IMR-90 (cell line): ENCODE measurements around the gene MANSC1. TPM values are rescaled to one million over a fixed set of nuclear protein-coding genes. Genes with fewer than 3 reads are reported as not detected.

ENCODE experiments used
- ATAC-seq: fragments of 200-7000 bp; cut with Tn5 transposase; 2 replicates; pipeline ENCODE4 v1.9.1; 2020; ENCODE audit warnings: low read depth, mild to moderate bottlenecking, moderate library complexity
- BruUV-seq: library from RNA; stranded (reverse); fragments of 400-500 nt; replicated peaks from 2 replicates; lab custom pipeline; 2021; lab: Mats Ljungman, UMichigan
- CTCF ChIA-PET: fragments of 300-600 bp; formaldehyde crosslinking; extraction: SDS; loops from one replicate; lab custom pipeline; 2021; ENCODE audit warnings: antibody characterized with exemption; lab: Yijun Ruan, JAX
- POLR2A ChIA-PET: fragments of 300-600 bp; sonication (Branson Sonifier 250); formaldehyde crosslinking; loops from one replicate; lab custom pipeline; 2022; ENCODE audit warnings: antibody characterized with exemption; ENCODE audit not compliant: unreplicated experiment; lab: Charles Lee
- DNase-seq: peaks from one replicate; pipeline ENCODE4 v3.0.0; 2013
- H2AFZ ChIP-seq: replicated peaks from 2 replicates; pipeline ENCODE3; 2013; ENCODE audit warnings: low read length, mild to moderate bottlenecking; ENCODE audit not compliant: poor library complexity
- H2AK5ac ChIP-seq: 2 replicates; pipeline ENCODE4 v1.6.1; 2013; ENCODE audit warnings: low read depth, low read length, inconsistent platforms
- H2AK9ac ChIP-seq: replicated peaks from 2 replicates; pipeline ENCODE3; 2013; ENCODE audit warnings: mild to moderate bottlenecking, low read depth, low read length, moderate library complexity; ENCODE audit not compliant: poor library complexity
- H2BK120ac ChIP-seq: 2 replicates; pipeline ENCODE4 v1.6.1; 2013; ENCODE audit warnings: low read depth, low read length, inconsistent platforms
- H2BK15ac ChIP-seq: 3 replicates; pipeline ENCODE4 v1.6.1; 2013; ENCODE audit warnings: low read depth, low read length, inconsistent platforms
- H2BK20ac ChIP-seq: 2 replicates; pipeline ENCODE4 v1.6.1; 2013; ENCODE audit warnings: low read depth, mild to moderate bottlenecking, inconsistent platforms, low read length, moderate library complexity
- H2BK5ac ChIP-seq: 2 replicates; pipeline ENCODE4 v1.6.1; 2013; ENCODE audit warnings: mild to moderate bottlenecking, low read depth, low read length, inconsistent platforms; ENCODE audit not compliant: poor library complexity, severe bottlenecking
- H3K14ac ChIP-seq: replicated peaks from 2 replicates; pipeline ENCODE4 v1.6.1; 2013; ENCODE audit warnings: low read depth, low read length, inconsistent platforms
- H3K18ac ChIP-seq: 2 replicates; pipeline ENCODE4 v1.6.1; 2013; ENCODE audit warnings: low read depth, low read length, control low read depth
- H3K23ac ChIP-seq: 2 replicates; pipeline ENCODE4 v1.6.1; 2013; ENCODE audit warnings: low read depth, low read length, inconsistent platforms
- H3K27ac ChIP-seq: 2 replicates; pipeline ENCODE4 v1.5.1; 2013; ENCODE audit warnings: mild to moderate bottlenecking, control low read depth, low read length; ENCODE audit not compliant: insufficient read depth
- H3K27me3 ChIP-seq: 2 replicates; pipeline ENCODE4 v1.6.1; 2013; ENCODE audit warnings: low read length; ENCODE audit not compliant: control insufficient read depth, insufficient read depth
- H3K36me3 ChIP-seq: 2 replicates; pipeline ENCODE4 v1.6.1; 2013; ENCODE audit warnings: low read length, mixed read lengths; ENCODE audit not compliant: control insufficient read depth, insufficient read depth
- H3K4ac ChIP-seq: 2 replicates; pipeline ENCODE4 v1.6.1; 2013; ENCODE audit warnings: low read depth, low read length, inconsistent platforms
- H3K4me1 ChIP-seq: 2 replicates; pipeline ENCODE4 v1.6.1; 2013; ENCODE audit warnings: low read length, mixed read lengths; ENCODE audit not compliant: control insufficient read depth, insufficient read depth
- H3K4me2 ChIP-seq: 2 replicates; pipeline ENCODE4 v1.6.1; 2013; ENCODE audit warnings: low read depth, mild to moderate bottlenecking, control low read depth, low read length, moderate library complexity
- H3K4me3 ChIP-seq: 2 replicates; pipeline ENCODE4 v1.5.1; 2013; ENCODE audit warnings: low read depth, mild to moderate bottlenecking, control low read depth, low read length, moderate library complexity; ENCODE audit not compliant: insufficient read depth
- H3K56ac ChIP-seq: 2 replicates; pipeline ENCODE4 v1.6.1; 2013; ENCODE audit warnings: low read length, inconsistent platforms; ENCODE audit not compliant: insufficient read depth; ENCODE audit errors: extremely low read depth
- H3K79me1 ChIP-seq, 2 experiments: 2 replicates each; pipeline ENCODE4 v1.6.1; 2013; ENCODE audit warnings: low read length in 2 of 2, inconsistent platforms in 1 of 2, low read depth in 1 of 2
- H3K9ac ChIP-seq: 2 replicates; pipeline ENCODE4 v1.6.1; 2013; ENCODE audit warnings: low read depth, low read length, control low read depth
- H3K9me1 ChIP-seq: 2 replicates; pipeline ENCODE4 v1.6.1; 2013; ENCODE audit warnings: low read length, inconsistent platforms; ENCODE audit not compliant: insufficient read depth
- H3K9me3 ChIP-seq: 2 replicates; pipeline ENCODE4 v1.6.1; 2013; ENCODE audit warnings: low read length; ENCODE audit not compliant: control insufficient read depth, insufficient read depth
- H4K20me1 ChIP-seq: 2 replicates; pipeline ENCODE4 v1.6.1; 2013; ENCODE audit warnings: low read length, inconsistent platforms; ENCODE audit not compliant: insufficient read depth
- H4K5ac ChIP-seq: 2 replicates; pipeline ENCODE4 v1.6.1; 2013; ENCODE audit warnings: mild to moderate bottlenecking, low read depth, low read length, control low read depth
- H4K8ac ChIP-seq, 2 experiments: 2 replicates each; pipeline ENCODE4 v1.6.1; 2013; ENCODE audit warnings: low read depth in 2 of 2, low read length in 2 of 2, control low read depth in 1 of 2, inconsistent platforms in 1 of 2
- H4K91ac ChIP-seq: 2 replicates; pipeline ENCODE4 v1.6.1; 2013; ENCODE audit warnings: low read depth, low read length, inconsistent platforms; ENCODE audit not compliant: insufficient read depth
- CTCF ChIP-seq: conservative IDR thresholded peaks from 2 replicates; pipeline ENCODE4 v1.5.1; 2012; ENCODE audit warnings: mild to moderate bottlenecking, low read depth, low read length, improper control_type of control experiment
- MAZ ChIP-seq: IDR thresholded peaks from 2 replicates; pipeline ENCODE4 v1.6.1; 2012; ENCODE audit warnings: low read depth, mild to moderate bottlenecking, low read length, improper control_type of control experiment, moderate library complexity, borderline replicate concordance
- MXI1 ChIP-seq: IDR thresholded peaks from 2 replicates; pipeline ENCODE4 v1.6.1; 2012; ENCODE audit warnings: low read depth, mild to moderate bottlenecking, low read length, moderate library complexity, borderline replicate concordance
- RFX5 ChIP-seq: IDR thresholded peaks from 2 replicates; pipeline ENCODE4 v1.8.0; 2012; ENCODE audit warnings: low read depth, mild to moderate bottlenecking, low read length, moderate library complexity
- SMC3 ChIP-seq: fragments of 150-350 bp; IDR thresholded peaks from 2 replicates; pipeline ENCODE4 v1.6.1; 2016; ENCODE audit warnings: low read depth, mild to moderate bottlenecking, antibody characterized with exemption, low read length, moderate library complexity
- WGBS, 2 experiments: methylation state at CpG; one replicate each; pipeline versions ENCODE4 v1.1.5 to v1.1.7; 2013; ENCODE audit warnings: missing lambda C conversion rate in 2 of 2; ENCODE audit not compliant: insufficient read length in 1 of 2; ENCODE audit errors: extremely low coverage in 2 of 2; 5-methylcytosine and 5-hydroxymethylcytosine counted together
- dilution Hi-C: fragments of 300-500 bp; cut with HindIII; formaldehyde crosslinking; loops from one replicate; pipeline ENCODE4 v1.14.3; 2018; ENCODE audit warnings: low sequenced_read_pairs; ENCODE audit not compliant: unreplicated experiment
- in situ Hi-C: fragments of 300-500 bp; cut with MboI; formaldehyde crosslinking; loops from 3 replicates; pipeline ENCODE4 v1.14.3; 2019; ENCODE audit warnings: low sequenced_read_pairs, inconsistent platforms, mixed read lengths
- intact Hi-C: fragments of 100-400 bp; cut with micrococcal nuclease; formaldehyde crosslinking; loops from 2 replicates; pipeline ENCODE4 v1.10.0; 2022
- polyA plus RNA-seq, 3 experiments: library from polyadenylated mRNA; depleted of rRNA; stranded (reverse); fragments of >200 nt; gene quantifications; 2 replicates each; pipeline ENCODE4 v1.2.3, GENCODE V29; 2012; ENCODE audit warnings: low replicate concordance in 1 of 3
- total RNA-seq: library from RNA; depleted of rRNA; stranded (reverse); fragments of >200 nt; gene quantifications from 2 replicates; pipeline ENCODE4 v1.2.3, GENCODE V29; 2012

The MANSC1 gene
- total and polyA plus RNA-seq, 2 of the 4 experiments (the other 2 are of a cell fraction) = 1.1 to 2.2 TPM

DNA sequence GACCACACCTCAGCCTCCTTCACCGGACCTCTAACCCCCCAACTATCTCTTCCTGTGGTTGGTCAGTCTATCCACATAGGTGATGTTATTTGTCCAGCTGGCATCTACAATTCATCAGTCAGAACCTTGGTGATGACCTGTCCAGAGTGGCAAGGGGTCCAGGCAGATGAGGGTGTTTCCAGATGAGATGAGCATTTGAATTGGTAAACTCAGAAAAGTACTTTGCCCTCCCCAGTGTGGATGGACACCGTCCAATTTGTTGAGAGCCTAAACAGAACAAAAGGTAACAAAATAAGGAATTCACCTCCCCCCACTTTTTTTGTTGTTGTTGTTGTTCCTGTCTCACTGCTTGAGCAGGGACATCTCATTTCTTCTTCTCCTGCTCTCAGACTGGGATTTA is 48.9 kb downstream of the MANSC1 start:
- Histone ChIP-seq H3K4me2 (no peak overlapping the region), H3K56ac (no peak overlapping the region), H3K18ac (no peak overlapping the region), H3K36me3 (no peaks in the 10 kb centered on the region), H2BK5ac (no peak overlapping the region), H2BK120ac (no peak overlapping the region), H3K27me3 (no peaks in the 10 kb centered on the region; the same call in 1 of the 2 replicates), H3K9me3 (no peaks in the 10 kb centered on the region), H3K27ac (no peak overlapping the region), H3K4me3 (no peak overlapping the region), H2BK15ac (no peak overlapping the region), H4K20me1 (no peaks in the 10 kb centered on the region), H2BK20ac (no peak overlapping the region), H4K5ac (no peak overlapping the region), H3K79me1 (no peaks in the 10 kb centered on the region), H3K4me1 (no peaks in the 10 kb centered on the region), H3K4ac (no peak overlapping the region), H3K14ac (no peak overlapping the region), H2AFZ (no peak overlapping the region), H2AK5ac (no peak overlapping the region), H4K8ac (no peak overlapping the region), H3K23ac (no peak overlapping the region), H4K91ac (no peak overlapping the region), H3K9ac (no peak overlapping the region), H2AK9ac (no peak overlapping the region), H3K9me1 (no peaks in the 10 kb centered on the region)
- dilution Hi-C loops = no loop called here
- ChIA-PET POLR2A (no interaction called here), CTCF (interaction anchor here (0.9 kb wide), 1 partner anchor 15 kb away, joined by 3 read pairs; no protein-coding TSS in a partner anchor)
- no peak for DNase-seq
- in situ Hi-C loops = no loop called here
- intact Hi-C loops = no loop called here
- no TSS peak for BruUV-seq
- TF ChIP-seq MXI1 = no peak
- TF ChIP-seq CTCF = no peak
- TF ChIP-seq RFX5 = no peak
- TF ChIP-seq MAZ = no peak
- no peak for TF ChIP-seq SMC3
- WGBS, 2 experiments = no CpG with 5 or more reads among the region's 2 CpGs
- no peak for ATAC-seq
